ENCODE data around the gene SLC1A2. TPM values are rescaled to one million over a fixed set of nuclear protein-coding genes. Genes with fewer than 3 reads are reported as not detected.

The SLC1A2 gene
- total RNA-seq, 2 experiments from 2014 or later = not detected

DNA sequence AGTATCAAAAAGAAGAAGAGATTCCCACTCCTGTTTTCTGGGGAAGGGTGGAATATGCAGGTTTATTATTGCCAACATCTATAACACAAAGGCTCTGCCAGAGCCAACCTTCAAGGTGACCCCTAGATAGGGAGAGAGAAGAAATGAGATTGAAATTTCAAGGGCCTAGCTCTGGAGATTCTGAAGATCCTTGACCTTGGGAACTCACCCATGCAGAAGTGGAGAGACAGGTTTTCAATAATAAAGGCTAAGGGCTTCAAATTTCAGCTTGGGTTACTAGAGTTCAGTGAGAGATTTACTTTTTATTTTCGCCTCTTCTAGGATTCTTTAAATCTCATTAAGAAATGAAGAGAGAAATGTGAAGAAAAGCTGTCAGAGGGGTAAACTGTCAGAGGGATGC lies 182.0 kb downstream of the SLC1A2 start:
- no peak overlapping the region for H3K4me3 Mint-ChIP-seq
- no peak for DNase-seq
- CTCF ChIA-PET = interaction anchor here (0.7 to 2.4 kb wide), 34 partner anchors 8 to 314 kb away, joined by 3 to 14 read pairs (median 4); no protein-coding TSS in a partner anchor
- peaks cover 13% of the 10 kb centered on the region for H3K36me3 Mint-ChIP-seq
- H3K9me3 Mint-ChIP-seq = peaks cover 24% of the 10 kb centered on the region
- no peaks in the 10 kb centered on the region for H3K27me3 Mint-ChIP-seq
- POLR2A ChIA-PET = interaction anchor here (0.9 kb wide), 1 partner anchor 91 kb away, joined by 3 read pairs; no protein-coding TSS in a partner anchor
- intact Hi-C loops (cut with micrococcal nuclease) = loop anchor here (2.0 to 5.0 kb wide), 3 partner anchors 105 to 231 kb away; no protein-coding TSS in a partner anchor
- no peak overlapping the region for H3K27ac Mint-ChIP-seq
- peaks cover 71% of the 10 kb centered on the region for H3K4me1 Mint-ChIP-seq (ENCODE audit: low read depth)

DNA sequence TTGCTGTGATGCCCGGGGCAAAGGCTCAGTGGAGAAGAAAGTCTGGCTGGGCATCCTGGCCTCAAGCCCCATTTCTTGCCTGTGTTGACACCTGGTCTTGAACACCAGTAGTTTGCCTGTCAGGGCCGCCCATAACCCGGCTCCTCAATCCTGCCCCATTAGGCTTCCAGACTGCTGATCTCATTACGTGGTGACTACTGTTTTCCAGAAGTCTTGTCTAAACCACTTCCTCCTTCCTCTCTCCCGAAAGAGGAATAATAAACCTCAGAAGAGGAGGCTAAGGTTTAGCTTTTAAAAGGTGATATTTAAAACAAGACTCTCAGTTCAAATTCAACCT lies 182.7 kb downstream of the SLC1A2 start:
- H3K4me3 Mint-ChIP-seq = no peak overlapping the region
- ChIA-PET CTCF (interaction anchor here (0.8 to 1.7 kb wide), 11 partner anchors 9 to 627 kb away, joined by 3 to 8 read pairs (median 4); no protein-coding TSS in a partner anchor), POLR2A (interaction anchor here (0.9 kb wide), 1 partner anchor 74 kb away, joined by 3 read pairs; no protein-coding TSS in a partner anchor)
- H3K36me3 Mint-ChIP-seq = peaks cover 16% of the 10 kb centered on the region
- H3K9me3 Mint-ChIP-seq = peaks cover 24% of the 10 kb centered on the region
- peaks cover 69% of the 10 kb centered on the region for H3K4me1 Mint-ChIP-seq (ENCODE audit: low read depth)
- intact Hi-C loops (cut with micrococcal nuclease) = loop anchor here (1.0 to 5.0 kb wide), 7 partner anchors 22 to 586 kb away; no protein-coding TSS in a partner anchor
- H3K27ac Mint-ChIP-seq = no peak overlapping the region
- no peaks in the 10 kb centered on the region for H3K27me3 Mint-ChIP-seq
- peak; percentile 18 for DNase-seq

DNA sequence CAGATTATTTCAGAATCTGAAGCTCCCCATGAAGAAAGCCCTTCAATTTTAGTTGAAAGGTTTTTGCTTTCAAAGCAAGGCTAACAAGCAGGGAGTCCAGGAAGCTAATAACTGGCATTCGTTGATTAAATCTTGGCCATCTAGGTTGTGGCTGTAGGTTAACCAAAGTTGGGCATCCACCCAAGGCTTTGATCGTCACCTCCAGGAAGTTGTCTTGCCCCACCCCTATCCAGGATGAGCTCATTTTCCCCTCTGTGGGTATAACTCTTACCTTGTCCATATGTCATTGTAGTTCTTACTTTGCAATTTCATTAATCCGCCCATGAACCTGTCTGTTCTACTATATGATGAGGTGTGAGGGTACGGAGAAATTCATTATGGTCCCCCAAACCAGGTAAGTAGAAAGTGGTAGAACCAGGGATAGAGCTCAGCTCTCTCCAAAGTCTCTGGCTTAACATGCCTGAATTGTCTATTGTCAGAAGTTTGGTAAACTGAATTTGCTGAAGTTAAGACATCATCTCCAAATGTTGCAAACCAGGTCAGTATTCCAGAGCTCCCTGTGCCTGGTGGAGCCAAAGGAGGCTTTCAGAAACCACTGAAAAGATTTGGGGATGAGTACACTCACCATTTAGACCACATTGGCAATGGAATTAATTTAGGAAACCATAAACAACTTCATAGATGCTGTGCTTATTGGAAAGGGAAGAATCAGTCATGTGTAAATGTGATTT lies 183.3 kb downstream of the SLC1A2 start:
- Mint-ChIP-seq H3K4me3 (peak overlapping the region; percentile 18), H3K27ac (peak overlapping the region; percentile 61), H3K4me1 (ENCODE audit: low read depth) (peaks cover 66% of the 10 kb centered on the region), H3K9me3 (peaks cover 24% of the 10 kb centered on the region), H3K27me3 (no peaks in the 10 kb centered on the region), H3K36me3 (peaks cover 21% of the 10 kb centered on the region)
- CTCF ChIA-PET = interaction anchor here (0.8 to 1.7 kb wide), 12 partner anchors 10 to 627 kb away, joined by 3 to 8 read pairs (median 3); no protein-coding TSS in a partner anchor
- POLR2A ChIA-PET = interaction anchor here (0.9 to 1.2 kb wide), 3 partner anchors 69 to 170 kb away, joined by 3 to 4 read pairs (median 3); no protein-coding TSS in a partner anchor
- intact Hi-C loops (cut with micrococcal nuclease) = loop anchor here (1.0 to 5.0 kb wide), 7 partner anchors 22 to 586 kb away; no protein-coding TSS in a partner anchor
- DNase-seq = peak; percentile 83

DNA sequence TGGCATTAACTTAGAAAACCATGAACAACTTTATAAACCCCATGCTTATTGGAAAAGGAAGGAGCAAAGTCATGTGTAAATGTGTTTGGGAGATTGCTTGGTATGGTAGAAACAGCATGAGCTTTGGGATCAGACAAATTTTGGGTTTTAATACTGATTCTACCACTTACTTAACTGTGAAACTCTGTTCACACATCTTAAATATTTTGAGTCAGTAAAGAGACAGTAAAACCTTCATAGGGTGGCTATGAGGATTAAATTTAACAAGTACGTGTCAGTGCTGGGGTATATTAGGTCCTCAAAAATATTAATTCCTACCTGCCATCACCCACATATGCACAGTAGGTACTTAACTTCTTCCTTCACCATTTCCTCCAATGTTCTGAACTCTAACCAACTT lies 183.9 kb downstream of the SLC1A2 start:
- peak overlapping the region; percentile 18 for H3K4me3 Mint-ChIP-seq
- no peak for DNase-seq
- peaks cover 27% of the 10 kb centered on the region for H3K36me3 Mint-ChIP-seq
- ChIA-PET CTCF (interaction anchor here (0.8 to 1.6 kb wide), 9 partner anchors 10 to 626 kb away, joined by 3 to 4 read pairs (median 3); no protein-coding TSS in a partner anchor), POLR2A (interaction anchor here (1.1 to 1.2 kb wide), 2 partner anchors 69 to 169 kb away, joined by 3 to 4 read pairs; no protein-coding TSS in a partner anchor)
- H3K27me3 Mint-ChIP-seq = no peaks in the 10 kb centered on the region
- intact Hi-C loops (cut with micrococcal nuclease) = loop anchor here (5.0 kb wide), 2 partner anchors 107 to 153 kb away; no protein-coding TSS in a partner anchor
- H3K9me3 Mint-ChIP-seq = peaks cover 24% of the 10 kb centered on the region
- H3K27ac Mint-ChIP-seq = peak overlapping the region; percentile 61
- H3K4me1 Mint-ChIP-seq (ENCODE audit: low read depth) = peaks cover 66% of the 10 kb centered on the region

- no peak for DNase-seq
- peaks cover 66% of the 10 kb centered on the region for H3K4me1 Mint-ChIP-seq (ENCODE audit: low read depth)
- peaks cover 30% of the 10 kb centered on the region for H3K36me3 Mint-ChIP-seq
- H3K9me3 Mint-ChIP-seq = peaks cover 24% of the 10 kb centered on the region
- intact Hi-C loops (cut with micrococcal nuclease) = loop anchor here (5.0 kb wide), 2 partner anchors 107 to 153 kb away; no protein-coding TSS in a partner anchor
- no peak overlapping the region for H3K4me3 Mint-ChIP-seq
- ChIA-PET CTCF (interaction anchor here (1.1 to 1.6 kb wide), 2 partner anchors 177 to 203 kb away, joined by 3 read pairs; no protein-coding TSS in a partner anchor), POLR2A (interaction anchor here (1.1 to 1.2 kb wide), 2 partner anchors 68 to 169 kb away, joined by 3 to 4 read pairs; no protein-coding TSS in a partner anchor)
- H3K27ac Mint-ChIP-seq = peak overlapping the region; percentile 61
- no peaks in the 10 kb centered on the region for H3K27me3 Mint-ChIP-seq
Observed at GRCh38 chr11:35235157-35235468, 184.2 kb downstream of the SLC1A2 start.

DNA sequence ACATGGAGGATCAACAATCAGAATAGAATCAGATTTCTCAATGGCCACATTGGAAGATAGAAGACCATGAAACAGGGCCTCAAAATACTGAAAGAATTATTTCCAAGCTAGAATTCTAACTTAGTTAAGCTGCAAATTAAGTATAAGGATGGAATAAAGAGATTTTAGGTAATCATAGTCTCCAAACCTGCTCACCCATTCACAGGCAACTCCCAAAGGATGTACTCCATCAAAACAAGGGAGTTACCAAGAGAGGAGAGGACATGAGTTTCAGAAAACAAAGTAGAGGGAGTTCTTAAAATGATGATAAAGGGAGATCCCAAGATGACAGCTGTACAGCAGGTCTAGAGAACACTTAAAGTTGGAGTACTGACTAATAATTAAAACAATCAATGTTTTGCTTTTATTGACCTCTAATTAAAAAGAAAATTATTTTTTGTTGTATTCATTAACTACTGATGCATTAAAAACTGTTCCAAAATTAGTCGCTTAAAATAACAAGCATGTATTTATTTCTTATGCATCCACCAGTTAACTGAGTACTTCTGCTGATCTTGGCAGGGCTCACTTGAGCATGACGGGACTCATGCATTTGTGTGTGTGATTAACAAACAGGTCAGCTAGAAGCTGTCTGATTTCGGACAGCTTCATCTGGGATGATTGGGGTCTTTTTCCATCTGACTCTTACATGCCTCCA lies 184.8 kb downstream of the SLC1A2 start:
- Mint-ChIP-seq H3K27ac (no peak overlapping the region), H3K36me3 (peaks cover 36% of the 10 kb centered on the region), H3K4me1 (ENCODE audit: low read depth) (peaks cover 66% of the 10 kb centered on the region), H3K27me3 (no peaks in the 10 kb centered on the region), H3K9me3 (peaks cover 24% of the 10 kb centered on the region), H3K4me3 (no peak overlapping the region)
- POLR2A ChIA-PET = interaction anchor here (1.2 kb wide), 1 partner anchor 168 kb away, joined by 4 read pairs; no protein-coding TSS in a partner anchor
- DNase-seq = no peak
- CTCF ChIA-PET = interaction anchor here (1.1 to 1.6 kb wide), 2 partner anchors 178 to 203 kb away, joined by 3 read pairs; no protein-coding TSS in a partner anchor
- intact Hi-C loops (cut with micrococcal nuclease) = loop anchor here (5.0 kb wide), 2 partner anchors 108 to 152 kb away; no protein-coding TSS in a partner anchor

DNA sequence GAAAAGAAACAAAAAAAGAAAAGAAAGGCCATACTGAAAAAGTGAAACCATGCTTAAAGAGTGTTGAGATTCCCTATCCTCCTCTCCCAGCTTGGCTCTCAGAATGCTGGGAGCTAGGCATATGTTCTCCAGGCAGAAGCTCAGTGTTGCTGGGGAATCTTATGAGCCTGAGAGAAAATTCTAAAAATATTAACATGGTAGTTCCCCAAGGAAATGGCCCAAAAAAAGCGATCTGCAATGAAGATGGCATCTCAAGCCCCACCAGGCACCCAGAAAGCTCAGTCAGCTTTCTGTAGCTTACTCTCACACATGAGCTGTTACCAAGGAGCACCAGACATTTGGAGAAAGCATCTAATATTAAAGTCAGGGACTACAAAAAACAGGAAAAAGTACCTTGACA lies 185.8 kb downstream of the SLC1A2 start:
- Mint-ChIP-seq H3K36me3 (peaks cover 46% of the 10 kb centered on the region), H3K4me1 (ENCODE audit: low read depth) (peaks cover 59% of the 10 kb centered on the region), H3K4me3 (no peak overlapping the region), H3K9me3 (peaks cover 24% of the 10 kb centered on the region), H3K27me3 (no peaks in the 10 kb centered on the region), H3K27ac (no peak overlapping the region)
- ChIA-PET POLR2A (no interaction called here), CTCF (interaction anchor here (1.1 to 1.3 kb wide), 2 partner anchors 94 to 307 kb away, joined by 3 read pairs; partner anchors contain the start of gene CD44)
- intact Hi-C loops (cut with micrococcal nuclease) = no loop called here
- no peak for DNase-seq

DNA sequence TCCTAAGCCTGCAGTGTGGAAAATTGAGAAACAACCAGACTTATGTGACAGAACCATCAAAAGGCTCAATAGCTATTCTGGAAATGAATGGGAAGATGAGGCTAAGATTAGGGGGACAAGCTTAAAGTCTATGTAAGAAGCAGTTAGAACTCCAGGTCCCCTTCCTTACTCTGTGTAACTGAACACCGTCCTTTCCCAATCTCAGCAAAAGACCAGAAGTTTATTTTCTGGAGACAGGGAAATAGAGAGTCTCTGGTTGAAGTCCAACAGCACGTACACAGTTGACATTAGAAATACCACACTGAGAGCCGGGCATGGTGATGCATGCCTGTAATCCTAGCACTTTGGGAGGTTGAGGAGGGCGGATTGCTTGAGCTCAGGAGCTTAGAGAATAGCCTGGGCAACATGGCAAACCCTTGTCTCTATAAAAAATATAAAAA lies 186.4 kb downstream of the SLC1A2 start:
- Mint-ChIP-seq H3K27me3 (no peaks in the 10 kb centered on the region), H3K4me1 (ENCODE audit: low read depth) (peaks cover 56% of the 10 kb centered on the region), H3K36me3 (peaks cover 51% of the 10 kb centered on the region), H3K27ac (peak overlapping the region; percentile 9), H3K4me3 (no peak overlapping the region), H3K9me3 (peaks cover 24% of the 10 kb centered on the region)
- POLR2A ChIA-PET = interaction anchor here (1.2 kb wide), 1 partner anchor 13 kb away, joined by 3 read pairs; no protein-coding TSS in a partner anchor
- DNase-seq = no peak
- CTCF ChIA-PET = interaction anchor here (1.1 to 1.3 kb wide), 2 partner anchors 94 to 306 kb away, joined by 3 read pairs; partner anchors contain the start of gene CD44
- intact Hi-C loops (cut with micrococcal nuclease) = no loop called here

- no peak for DNase-seq
- no peak overlapping the region for H3K4me3 Mint-ChIP-seq
- H3K27ac Mint-ChIP-seq = no peak overlapping the region
- intact Hi-C loops (cut with micrococcal nuclease) = no loop called here
- ChIA-PET POLR2A (interaction anchor here (1.2 kb wide), 1 partner anchor 14 kb away, joined by 3 read pairs; no protein-coding TSS in a partner anchor), CTCF (no interaction called here)
- H3K4me1 Mint-ChIP-seq (ENCODE audit: low read depth) = peaks cover 44% of the 10 kb centered on the region
- H3K36me3 Mint-ChIP-seq = peaks cover 67% of the 10 kb centered on the region
- no peaks in the 10 kb centered on the region for H3K27me3 Mint-ChIP-seq
- H3K9me3 Mint-ChIP-seq = peaks cover 24% of the 10 kb centered on the region
Observed at GRCh38 chr11:35231076-35231860, 188.1 kb downstream of the SLC1A2 start.

DNA sequence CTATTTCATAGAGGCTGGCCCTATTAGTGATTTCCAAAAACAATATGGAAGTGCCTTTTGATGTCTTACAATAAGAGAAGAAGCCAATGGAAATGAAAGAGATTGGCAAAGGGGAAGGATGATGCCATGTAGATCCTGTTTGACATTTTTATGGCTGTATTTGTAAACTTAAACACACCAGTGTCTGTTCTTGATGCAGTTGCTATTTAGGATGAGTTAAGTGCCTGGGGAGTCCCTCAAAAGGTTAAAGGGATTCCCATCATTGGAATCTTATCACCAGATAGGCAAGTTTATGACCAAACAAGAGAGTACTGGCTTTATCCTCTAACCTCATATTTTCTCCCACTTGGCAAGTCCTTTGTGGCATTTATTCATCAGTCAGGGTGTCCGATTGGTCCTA lies 189.0 kb downstream of the SLC1A2 start:
- Mint-ChIP-seq H3K27me3 (no peaks in the 10 kb centered on the region), H3K4me3 (no peak overlapping the region), H3K4me1 (ENCODE audit: low read depth) (peaks cover 36% of the 10 kb centered on the region), H3K9me3 (peaks cover 24% of the 10 kb centered on the region), H3K27ac (peak overlapping the region; percentile 57), H3K36me3 (peaks cover 72% of the 10 kb centered on the region)
- DNase-seq = no peak
- ChIA-PET CTCF (no interaction called here), POLR2A (no interaction called here)
- intact Hi-C loops (cut with micrococcal nuclease) = no loop called here

- Mint-ChIP-seq H3K27ac (no peak overlapping the region), H3K4me1 (ENCODE audit: low read depth) (peaks cover 19% of the 10 kb centered on the region), H3K4me3 (no peak overlapping the region), H3K9me3 (peaks cover 5% of the 10 kb centered on the region), H3K27me3 (no peaks in the 10 kb centered on the region), H3K36me3 (peaks cover 82% of the 10 kb centered on the region)
- CTCF ChIA-PET = no interaction called here
- POLR2A ChIA-PET = no interaction called here
- no peak for DNase-seq
- intact Hi-C loops (cut with micrococcal nuclease) = no loop called here
Observed at GRCh38 chr11:35228328-35228725, 191.0 kb downstream of the SLC1A2 start.

Measured in activated CD4-positive, alpha-beta memory T cell treated with anti-CD3 and anti-CD28 coated beads for 36 hours (primary cell).